CD4-positive, alpha-beta T cell treated with Interleukin-4 for 4 hours (primary cell): ENCODE data around the gene ALAD.
"Not testable (repeated sequence)": the region's sequence is repeated elsewhere in the genome, so short reads cannot be mapped to it uniquely, and the experiment has no call there.

Experiments
- DNase-seq: peaks from one replicate; pipeline ENCODE4 v3.0.0-alpha.2; 2020

Gene ALAD

GRCh38 chr9:113401027-113401792, at the start of gene ALAD:
Gene ALAD, minus strand, starts transcription at chr9:113401284. Its CDS starts 7,725 bp downstream, at chr9:113393559.
- peak; percentile 98 for DNase-seq

GRCh38 chr9:113449376-113449775, 48.3 kb upstream of the ALAD start:
- DNase-seq, result no peak

- DNase-seq, result peak; percentile 40
These were observed 45.2 kb upstream of the ALAD start for GRCh38 chr9:113446323-113446740.

- DNase-seq, result no peak
These were observed 43.7 kb upstream of the ALAD start for GRCh38 chr9:113444736-113445135.

- DNase-seq, result not testable (repeated sequence)
These were observed 36.6 kb upstream of the ALAD start for GRCh38 chr9:113437716-113438115.

- DNase-seq, result no peak
These were observed 35.8 kb upstream of the ALAD start for GRCh38 chr9:113436728-113437515.

GRCh38 chr9:113431191-113431590, 30.1 kb upstream of the ALAD start:
- no peak for DNase-seq

- DNase-seq, result no peak
These were observed 27.1 kb upstream of the ALAD start for GRCh38 chr9:113428062-113428615.

GRCh38 chr9:113427629-113428028, 26.5 kb upstream of the ALAD start:
- no peak for DNase-seq

- no peak for DNase-seq
These were observed 25.6 kb upstream of the ALAD start for GRCh38 chr9:113426701-113427100.

GRCh38 chr9:113425072-113425471, 24.0 kb upstream of the ALAD start:
- no peak for DNase-seq

GRCh38 chr9:113421726-113422125, 20.6 kb upstream of the ALAD start:
- no peak for DNase-seq

GRCh38 chr9:113417370-113417769, 16.3 kb upstream of the ALAD start:
- DNase-seq, result no peak

GRCh38 chr9:113416149-113416721, 15.2 kb upstream of the ALAD start:
- DNase-seq, result no peak

GRCh38 chr9:113410207-113410864, 9.3 kb upstream of the ALAD start, which contains the start of the genes C9orf43 and POLE3:
Gene C9orf43, plus strand, starts transcription at chr9:113410747. Its CDS starts 2,747 bp downstream, at chr9:113413494.
Gene POLE3, minus strand, starts transcription at chr9:113410675. Its CDS starts 382 bp downstream, at chr9:113410293.
- DNase-seq, result peak; percentile 92

- DNase-seq, result no peak
These were observed 8.8 kb upstream of the ALAD start for GRCh38 chr9:113409883-113410206.

GRCh38 chr9:113409481-113409880, 8.4 kb upstream of the ALAD start:
- no peak for DNase-seq

GRCh38 chr9:113406873-113407511, 5.9 kb upstream of the ALAD start:
- DNase-seq, result peak; percentile 65

- not testable (repeated sequence) for DNase-seq
These were observed 5.3 kb upstream of the ALAD start for GRCh38 chr9:113406353-113406752.

GRCh38 chr9:113403646-113404045, 2.6 kb upstream of the ALAD start:
- no peak for DNase-seq

GRCh38 chr9:113399646-113400200, 1.4 kb downstream of the ALAD start:
- no peak for DNase-seq

GRCh38 chr9:113398796-113399195, 2.3 kb downstream of the ALAD start:
- no peak for DNase-seq
